ENCODE data around the gene CADPS2. TPM values are rescaled to one million over a fixed set of nuclear protein-coding genes. Genes with fewer than 3 reads are reported as not detected.

The CADPS2 gene
- total RNA-seq, 1 donor from 2014 or later, result 74.0 TPM

DNA sequence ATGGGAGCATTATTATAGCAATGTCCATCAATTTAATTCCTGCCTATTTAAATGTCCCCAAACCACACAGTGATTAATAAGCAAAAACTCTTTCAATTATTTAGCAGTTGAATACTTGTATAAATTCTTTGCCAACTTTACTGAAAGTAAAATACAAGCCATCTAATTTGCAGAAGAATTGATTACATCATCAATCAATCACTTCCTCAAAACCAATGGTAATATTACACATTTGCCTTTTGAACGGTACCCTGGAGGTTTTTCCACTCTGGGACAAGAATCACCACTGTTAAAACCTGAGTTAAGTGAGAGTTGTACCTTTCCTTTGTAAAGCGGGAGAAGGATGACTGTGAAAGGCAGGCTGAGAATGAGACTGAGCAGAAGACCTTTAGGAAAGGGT, 280.3 kb downstream of the CADPS2 start:
- DNase-seq (ENCODE audit: low read depth, low spot score), result no peak

DNA sequence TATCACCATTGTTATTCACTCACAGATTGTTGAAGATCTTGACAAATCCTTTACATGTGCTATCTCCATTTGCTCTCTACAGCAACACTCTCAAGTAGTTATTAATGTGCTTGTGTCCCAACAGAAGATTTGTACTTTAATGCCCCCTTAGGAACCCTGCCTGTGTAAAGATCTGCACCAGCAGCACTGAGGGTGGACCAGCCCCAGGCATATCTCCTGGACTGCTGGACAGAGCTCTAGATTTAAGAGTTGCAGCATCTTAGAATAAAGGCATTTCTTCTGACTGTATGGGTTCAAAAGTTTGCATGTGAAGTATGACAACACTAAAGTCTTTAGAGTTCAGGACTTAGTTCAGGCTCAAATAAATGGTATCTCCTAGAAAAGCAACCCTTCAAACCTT, 282.0 kb downstream of the CADPS2 start:
- no peak for DNase-seq (ENCODE audit: low read depth, low spot score)

DNA sequence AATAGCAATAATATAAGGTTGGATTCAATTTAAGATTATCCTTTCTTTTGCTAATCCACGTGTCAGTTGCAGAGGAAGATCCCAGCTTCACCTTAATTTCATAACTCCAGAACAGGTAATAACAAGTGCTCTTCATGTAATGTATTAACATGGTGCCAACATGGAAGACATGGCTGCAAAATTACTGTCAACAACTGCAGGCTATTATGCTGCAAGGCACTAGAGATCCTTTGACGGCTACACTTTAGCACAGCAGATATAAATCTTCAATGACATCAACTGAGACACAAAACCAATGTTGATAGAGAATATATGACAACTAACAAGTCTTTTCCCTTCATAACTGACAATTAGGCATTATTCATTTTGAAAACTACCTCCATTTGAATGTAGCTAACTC, 283.5 kb downstream of the CADPS2 start:
- DNase-seq (ENCODE audit: low read depth, low spot score), result no peak

DNA sequence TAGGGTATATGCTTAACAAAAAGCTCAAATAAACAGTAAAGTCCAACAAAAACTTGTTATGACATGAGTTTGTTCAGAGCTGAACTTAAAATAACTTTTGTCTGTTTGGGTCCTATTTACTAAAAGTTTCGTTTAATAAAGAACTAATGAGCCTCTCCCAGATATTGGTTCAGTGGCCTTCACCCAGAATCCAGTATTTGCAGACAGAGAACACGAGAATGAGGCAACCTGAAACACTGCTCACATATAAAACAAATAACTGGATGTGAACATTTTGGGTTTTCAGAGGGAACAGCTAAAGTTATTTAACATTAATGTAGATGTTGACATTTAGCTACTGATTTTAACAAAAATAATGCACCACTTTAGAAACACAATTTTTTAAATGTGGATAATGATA, 285.6 kb downstream of the CADPS2 start:
- no peak for DNase-seq (ENCODE audit: low read depth, low spot score)

DNA sequence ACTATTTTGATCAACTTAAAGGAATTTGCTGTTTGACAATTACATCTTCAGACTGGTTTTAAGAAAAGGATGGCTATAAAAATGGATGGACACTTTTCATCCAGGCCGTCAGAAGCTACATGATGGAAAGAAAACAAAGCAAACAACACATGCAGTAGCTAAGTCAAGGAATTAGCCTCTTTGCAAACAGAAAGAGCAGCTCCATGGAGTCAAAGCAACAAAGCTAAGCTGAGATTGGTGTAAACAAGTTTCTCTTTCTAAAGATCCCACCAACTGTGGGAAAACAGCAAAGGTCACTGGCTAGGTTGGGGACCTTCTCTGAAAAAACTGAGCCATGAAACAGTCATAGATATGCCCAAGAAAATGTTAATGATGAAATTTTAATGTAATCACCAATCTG, 286.2 kb downstream of the CADPS2 start:
- DNase-seq (ENCODE audit: low read depth, low spot score), result no peak

DNA sequence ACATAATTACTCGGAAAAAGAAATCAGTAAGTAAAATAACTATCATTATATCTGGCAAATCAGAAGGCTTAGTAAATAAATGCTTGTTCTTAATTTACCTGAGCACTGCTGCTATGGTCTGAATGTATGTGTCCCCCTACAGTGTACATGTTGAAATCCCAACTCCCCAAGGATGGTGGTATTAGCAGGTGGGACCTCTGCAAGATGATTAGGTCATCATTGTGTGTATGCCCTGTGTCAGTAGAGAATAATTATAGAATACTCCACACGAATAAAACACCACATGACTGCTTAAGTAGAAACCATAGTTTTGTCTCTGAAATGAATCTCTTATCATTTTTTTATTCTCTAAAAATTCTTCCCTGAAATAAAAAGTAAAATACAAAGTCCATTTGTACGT, 289.0 kb downstream of the CADPS2 start:
- DNase-seq (ENCODE audit: low read depth, low spot score), result no peak

DNA sequence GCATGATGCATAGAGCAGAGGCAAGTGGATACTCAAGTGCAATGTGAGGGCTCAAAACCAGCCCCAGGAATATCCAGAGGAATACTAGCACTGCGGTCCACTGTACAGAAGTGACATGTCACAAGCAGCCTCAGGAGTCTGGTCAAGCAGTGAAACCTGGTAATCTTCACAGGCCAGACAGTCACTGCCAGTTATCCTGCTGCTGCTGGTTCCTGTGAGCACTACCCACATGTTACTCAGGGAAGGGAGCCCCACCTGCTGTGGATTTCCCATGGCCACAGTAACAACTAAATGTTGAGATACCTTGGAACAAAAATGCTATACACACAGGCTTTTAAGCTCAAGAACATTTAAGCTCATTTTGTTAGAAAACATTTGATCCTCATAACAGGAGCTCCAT, 290.4 kb downstream of the CADPS2 start:
- DNase-seq (ENCODE audit: low read depth, low spot score), result no peak

DNA sequence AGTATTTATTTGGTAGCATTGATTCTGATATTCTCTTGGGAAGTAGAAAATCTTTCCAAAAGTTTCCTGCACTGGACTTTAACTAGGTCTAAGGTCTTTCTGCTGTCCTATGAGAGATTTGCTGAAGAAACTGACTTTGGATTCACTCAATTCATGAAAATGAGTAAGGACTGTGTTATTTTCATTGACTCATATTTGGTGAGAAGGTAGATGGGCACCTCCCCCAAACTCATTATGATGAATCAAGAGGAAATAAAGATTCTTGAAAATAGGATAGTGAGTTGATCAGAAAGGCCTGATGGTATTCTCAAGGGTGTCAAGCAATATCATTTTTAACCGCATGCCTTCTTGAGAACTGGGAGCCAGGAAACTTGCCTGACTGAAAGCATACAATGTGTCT, 297.6 kb downstream of the CADPS2 start:
- no peak for DNase-seq (ENCODE audit: low read depth, low spot score)

DNA sequence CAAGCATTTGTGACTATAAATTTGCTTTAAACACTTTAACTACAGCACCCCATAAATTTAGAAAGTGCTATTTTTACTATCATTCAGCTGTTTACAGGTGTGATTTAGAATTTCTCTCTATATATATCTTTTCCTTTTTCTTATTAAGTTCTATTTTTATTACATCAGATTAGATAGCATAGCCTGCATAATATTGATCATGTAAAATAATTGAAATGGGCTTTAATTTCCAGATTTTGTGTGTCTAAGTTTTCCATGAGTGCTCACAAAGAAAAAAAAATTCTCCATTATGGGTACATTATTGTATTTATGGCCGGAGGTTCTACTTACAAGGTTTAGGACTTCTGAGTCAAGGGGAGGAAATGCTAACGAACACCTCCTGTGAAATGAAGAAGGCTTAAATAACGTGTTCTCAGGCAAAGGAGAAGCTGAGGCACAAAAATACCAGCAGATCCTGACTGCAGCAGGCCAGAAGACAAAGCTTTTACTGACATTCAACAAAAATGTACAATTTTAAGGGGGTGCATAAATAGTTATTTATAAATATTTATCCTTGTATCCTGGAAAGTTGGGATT, 301.5 kb downstream of the CADPS2 start:
- DNase-seq (ENCODE audit: low read depth, low spot score), result no peak

DNA sequence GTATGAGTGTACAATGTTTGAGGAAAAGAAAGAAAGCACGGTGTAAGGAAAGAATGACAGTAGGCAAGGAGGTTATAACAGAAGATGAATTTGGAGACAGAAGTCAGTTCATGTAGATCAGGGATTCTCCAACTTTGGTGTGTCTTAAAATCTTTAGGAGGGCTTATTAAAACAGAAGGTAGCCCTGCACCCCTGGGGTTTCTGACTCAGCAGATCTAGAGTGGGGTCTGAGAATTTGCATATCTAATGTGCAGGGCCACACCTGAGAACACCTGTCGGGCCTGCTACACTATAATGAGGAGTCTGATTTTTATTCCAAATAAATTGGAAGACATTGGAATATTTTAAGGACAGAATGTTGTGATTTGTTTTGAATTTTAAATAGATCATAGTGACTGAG, 307.9 kb downstream of the CADPS2 start:
- DNase-seq (ENCODE audit: low read depth, low spot score), result no peak

DNA sequence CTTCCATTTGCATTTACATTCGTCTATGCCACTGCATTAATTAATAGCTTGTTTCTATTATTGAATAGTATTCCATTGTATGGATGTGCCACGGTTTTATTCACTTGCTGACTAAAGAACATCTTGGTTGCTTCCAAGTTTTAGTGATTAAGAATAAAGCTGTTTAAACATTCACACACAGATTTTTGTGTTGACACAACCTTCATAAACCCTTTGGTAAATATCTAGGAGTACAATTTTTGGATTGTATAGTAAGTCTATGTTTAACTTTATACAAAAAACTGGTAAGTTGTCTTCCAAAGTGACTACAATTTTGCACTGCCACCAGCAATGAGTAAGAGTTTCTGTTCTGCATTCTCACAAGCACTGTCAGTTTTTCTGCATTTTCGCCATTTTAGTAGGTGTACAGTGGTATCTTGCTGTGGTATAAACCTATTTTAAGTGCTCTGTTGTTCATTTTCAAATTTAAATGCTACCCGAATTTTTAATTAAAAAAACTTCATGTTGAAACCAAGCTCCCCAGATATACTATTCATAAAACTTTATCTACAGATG, 308.7 kb downstream of the CADPS2 start:
- no peak for DNase-seq (ENCODE audit: low read depth, low spot score)

DNA sequence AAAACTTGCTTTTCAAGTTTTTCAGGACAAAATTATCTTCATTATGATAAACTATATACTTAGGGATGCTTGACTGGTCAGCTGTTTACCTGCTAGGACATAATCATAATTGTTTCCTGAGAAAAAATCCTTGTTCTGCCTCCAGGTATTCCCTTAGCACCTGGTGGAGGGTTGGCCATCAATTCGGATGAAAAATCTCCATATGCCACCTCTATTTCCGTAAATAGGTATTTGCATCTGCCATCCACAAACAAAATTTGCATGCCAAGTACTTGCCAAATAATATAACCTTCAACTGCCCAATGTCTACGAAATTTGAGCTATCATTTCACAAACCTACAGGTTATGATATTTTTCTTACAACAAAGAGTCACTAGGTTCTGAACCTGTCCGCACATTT, 313.6 kb downstream of the CADPS2 start:
- no peak for DNase-seq (ENCODE audit: low read depth, low spot score)

DNA sequence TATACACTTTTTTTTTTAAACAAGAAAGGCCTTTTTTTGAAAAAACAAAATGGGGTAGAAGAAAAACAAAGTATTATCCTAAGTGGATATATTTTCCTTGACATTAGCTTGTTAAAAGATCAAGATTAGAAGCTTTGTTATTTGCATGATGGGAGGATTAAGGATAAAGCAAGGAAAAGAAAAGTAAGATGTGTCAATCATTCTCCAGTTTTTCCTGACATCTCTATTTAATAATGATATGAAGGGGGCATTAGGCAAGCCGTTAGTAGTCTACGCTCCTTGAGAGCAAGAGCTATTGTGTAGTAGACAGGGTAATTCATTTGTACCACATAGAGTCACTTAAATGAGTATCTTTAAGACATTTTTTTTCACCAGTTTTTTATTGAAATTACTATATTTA, 324.9 kb downstream of the CADPS2 start:
- DNase-seq (ENCODE audit: low read depth, low spot score), result no peak

DNA sequence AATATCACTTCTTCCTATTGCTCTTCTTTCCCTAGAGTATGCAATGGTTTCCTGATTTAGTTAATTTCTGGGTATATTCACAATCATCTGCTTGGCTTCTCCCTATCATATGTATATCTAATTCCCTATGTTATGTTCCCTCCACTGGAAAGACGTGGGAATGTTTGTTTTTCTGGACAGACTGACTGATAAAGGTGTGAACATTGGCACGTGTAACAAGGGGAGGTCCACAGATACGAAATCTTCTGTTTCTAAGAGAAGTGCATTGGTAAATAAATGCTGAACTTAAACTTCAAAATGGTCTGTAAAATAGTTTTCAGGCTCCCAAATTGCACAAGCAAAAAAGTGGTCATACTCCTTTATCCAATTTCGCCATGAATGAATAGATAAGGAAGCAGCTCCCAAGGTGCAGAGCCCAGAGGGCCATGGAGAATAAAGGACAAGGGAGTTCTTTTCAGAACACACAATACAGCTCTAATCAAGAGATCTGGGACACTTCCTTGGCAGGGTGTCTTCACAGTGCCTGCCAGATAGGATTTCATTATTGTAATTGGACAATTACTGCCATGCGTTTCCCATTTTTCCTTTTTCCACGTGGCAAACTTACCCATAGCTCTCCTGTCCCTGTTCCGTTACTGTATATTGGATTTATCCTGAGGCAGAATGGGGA, 329.3 kb downstream of the CADPS2 start:
- DNase-seq (ENCODE audit: low read depth, low spot score), result no peak

DNA sequence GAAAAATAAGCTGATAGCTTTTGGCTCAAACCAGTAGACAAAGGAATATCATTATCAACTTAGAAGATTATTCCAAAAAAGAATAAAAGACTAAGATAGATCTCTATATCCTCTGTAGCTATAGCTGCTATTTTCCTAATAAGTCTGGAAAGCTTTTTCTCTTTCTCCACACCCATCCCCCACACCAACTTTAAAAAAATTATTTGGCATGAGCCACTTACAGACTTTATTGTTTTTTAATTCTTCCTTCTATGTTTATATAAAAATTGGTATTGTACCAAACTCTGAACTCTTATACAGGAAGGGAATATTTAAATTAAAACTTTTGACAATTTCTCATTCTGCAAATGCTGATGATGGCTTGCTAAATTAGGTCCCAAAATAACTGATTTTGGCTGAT, 330.0 kb downstream of the CADPS2 start:
- DNase-seq (ENCODE audit: low read depth, low spot score), result no peak

DNA sequence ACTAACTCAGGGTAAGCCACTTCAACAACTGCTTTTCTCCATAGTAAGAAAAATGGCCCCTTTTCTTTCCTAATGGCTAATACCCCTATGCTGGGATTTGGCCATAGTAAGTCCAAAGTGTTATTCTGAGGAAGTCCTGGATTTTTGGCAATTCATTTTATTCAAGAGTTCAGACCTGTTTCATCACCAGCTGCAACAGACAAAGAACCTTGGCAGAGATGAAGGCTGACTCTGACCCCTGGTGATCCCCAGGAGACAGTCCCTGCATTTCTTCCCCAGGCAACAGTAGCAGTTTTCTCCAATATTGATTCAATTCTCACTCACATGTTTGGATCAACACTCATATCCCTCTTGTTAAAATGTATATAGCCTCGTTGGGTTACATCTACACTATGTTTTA, 332.5 kb downstream of the CADPS2 start:
- no peak for DNase-seq (ENCODE audit: low read depth, low spot score)

DNA sequence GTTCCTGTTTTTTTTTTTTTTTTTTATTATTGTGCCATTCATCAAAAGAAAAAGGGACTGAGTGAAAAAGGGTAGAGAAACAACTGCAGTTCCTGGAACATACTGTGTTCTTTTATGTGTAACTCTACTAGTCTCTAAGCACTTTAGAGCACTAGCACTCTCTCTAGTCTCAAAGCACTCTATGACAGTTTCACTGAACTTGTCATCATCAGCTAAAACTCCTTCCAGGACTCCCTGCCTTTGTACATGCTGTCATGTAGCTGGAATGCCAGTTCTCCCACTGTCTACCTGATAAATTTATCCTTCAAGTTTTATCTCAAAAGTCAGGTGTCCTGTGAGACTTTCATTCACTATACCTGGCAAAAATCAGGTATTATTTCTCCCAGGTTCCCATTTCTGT, 333.5 kb downstream of the CADPS2 start:
- no peak for DNase-seq (ENCODE audit: low read depth, low spot score)

DNA sequence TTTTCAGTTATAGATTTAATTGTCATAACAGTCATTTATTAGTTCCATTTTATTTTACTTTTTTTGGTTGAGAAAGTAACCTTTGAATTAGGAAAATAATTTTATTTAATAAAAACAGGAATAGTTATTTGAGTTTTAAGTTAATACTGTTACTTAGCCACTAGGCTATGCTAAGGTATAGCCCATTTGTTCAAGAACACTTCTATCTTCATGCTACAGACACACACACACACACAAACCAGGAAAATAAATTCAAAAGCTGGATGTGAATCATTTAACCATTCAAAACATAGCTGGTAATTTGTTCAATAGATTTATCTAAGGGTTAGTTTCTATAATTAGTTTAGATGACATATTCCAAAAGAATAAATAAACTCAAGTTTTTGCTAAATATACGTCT, 335.7 kb downstream of the CADPS2 start:
- DNase-seq (ENCODE audit: low read depth, low spot score), result peak; percentile 27

DNA sequence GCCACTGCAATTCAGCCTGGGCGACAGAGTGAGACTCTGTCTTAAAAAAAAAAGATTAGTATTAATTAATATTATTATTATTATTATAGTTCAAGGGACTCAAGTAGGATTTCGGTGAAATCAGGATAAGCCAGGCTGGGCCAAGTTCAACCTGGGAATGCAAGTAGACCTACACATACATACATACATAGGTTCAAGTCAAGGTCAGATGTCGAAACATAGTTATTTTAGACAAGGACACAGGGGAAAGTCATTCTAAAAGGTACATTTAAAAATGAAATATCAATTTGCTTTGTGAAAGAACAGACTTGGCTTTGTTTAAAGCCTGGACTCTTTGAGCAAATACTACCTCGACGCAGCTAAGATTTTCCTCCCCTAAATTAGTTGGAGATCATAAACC, 336.7 kb downstream of the CADPS2 start:
- DNase-seq (ENCODE audit: low read depth, low spot score), result no peak

DNA sequence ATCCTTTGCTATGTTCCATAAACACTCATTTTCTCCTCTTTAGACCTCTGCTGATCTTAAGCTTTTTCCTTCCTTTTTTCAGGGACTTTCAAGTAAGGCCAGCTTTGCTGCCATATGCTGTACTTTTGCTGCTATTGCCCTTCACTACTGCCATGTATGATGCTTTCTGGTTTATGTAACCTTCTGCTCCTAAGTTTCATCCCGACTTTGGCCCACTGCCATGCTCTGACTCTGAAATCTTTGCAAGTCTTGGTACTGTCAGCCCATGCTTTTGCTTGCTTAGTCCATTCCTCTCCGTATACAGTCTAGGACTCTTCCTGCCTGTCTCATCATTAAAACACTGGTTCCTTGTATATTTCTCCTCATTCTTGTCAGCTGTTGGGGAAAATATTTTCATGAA, 339.8 kb downstream of the CADPS2 start:
- no peak for DNase-seq (ENCODE audit: low read depth, low spot score)

DNA sequence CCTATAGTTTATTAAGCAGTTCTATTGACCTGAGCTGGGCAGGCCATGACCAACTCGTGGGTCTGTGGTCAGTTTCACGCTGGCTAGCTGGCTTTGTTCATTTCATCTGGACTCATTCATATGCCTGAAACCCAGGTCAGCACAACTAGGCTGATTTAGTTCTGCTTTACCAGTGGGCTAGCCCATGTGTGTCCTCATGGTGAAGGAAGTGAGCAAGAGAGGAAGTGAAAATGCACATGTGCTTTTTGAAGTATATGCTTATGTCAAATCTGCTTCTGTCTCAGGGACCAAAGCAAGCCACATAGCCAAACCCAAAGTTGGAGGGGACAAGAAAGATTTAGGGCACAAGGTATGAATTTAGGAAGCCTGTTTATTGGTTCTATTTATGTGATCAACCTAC, 341.8 kb downstream of the CADPS2 start:
- no peak for DNase-seq (ENCODE audit: low read depth, low spot score)

DNA sequence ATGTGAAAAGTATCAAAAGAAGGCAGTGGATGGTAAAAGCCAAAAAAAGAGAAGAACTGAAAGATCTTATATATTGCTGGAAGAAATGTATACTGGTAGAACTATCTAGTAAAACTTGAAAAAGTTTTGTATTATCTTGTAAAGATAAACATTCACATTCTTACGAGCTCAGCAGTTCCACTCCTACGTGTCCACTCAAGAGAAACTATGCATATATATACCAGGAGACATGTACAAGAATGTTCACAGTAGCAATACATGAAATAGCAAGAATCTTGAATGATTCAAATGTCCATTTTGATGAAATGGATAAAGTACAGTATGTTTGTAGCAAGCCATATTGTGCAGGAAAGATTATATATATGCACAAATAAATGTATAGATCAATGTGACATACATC, 342.4 kb downstream of the CADPS2 start:
- DNase-seq (ENCODE audit: low read depth, low spot score), result no peak

DNA sequence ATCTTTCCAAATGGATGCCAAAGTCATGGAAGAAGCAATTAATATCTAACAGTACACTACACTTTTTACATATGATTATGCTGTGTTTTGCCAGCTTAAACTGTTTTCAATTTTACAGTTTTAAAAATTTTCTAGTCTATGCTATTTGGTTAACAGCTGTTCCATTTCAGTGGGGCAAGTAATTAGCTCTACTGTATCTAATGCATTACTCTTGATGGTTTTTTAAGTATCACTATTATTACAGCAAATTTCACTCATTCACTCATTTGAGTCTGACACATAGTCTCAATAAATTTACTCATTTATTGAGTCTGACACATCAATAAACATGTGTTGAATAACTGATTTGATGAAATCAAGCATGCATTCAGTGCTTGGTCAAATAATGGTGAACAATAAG, 343.1 kb downstream of the CADPS2 start:
- no peak for DNase-seq (ENCODE audit: low read depth, low spot score)
